Esophagus squamous epithelium (tissue), 4 donors: ENCODE data around the gene PLXNB3.

Experiments
- POLR2A ChIP-seq, 4 donors: fragments of 450-650 bp; IDR thresholded peaks; one replicate each; pipeline ENCODE4 v1.6.1; 2017; ENCODE audit warnings: antibody characterized with exemption in 4 of 4, mild to moderate bottlenecking in 4 of 4, moderate library complexity in 3 of 4
- TF ChIP-seq, protein P1 (sequence below), 6 experiments: fragments of 450-650 bp in 4 of 6; fragments of 200-600 bp in 2 of 6; sonication (generic) in 2 of 6; IDR thresholded peaks; one replicate each; pipeline ENCODE4 v1.5.1; 2016 to 2019; ENCODE audit warnings: antibody characterized with exemption in 6 of 6, mild to moderate bottlenecking in 4 of 6, moderate library complexity in 4 of 6

DNA sequence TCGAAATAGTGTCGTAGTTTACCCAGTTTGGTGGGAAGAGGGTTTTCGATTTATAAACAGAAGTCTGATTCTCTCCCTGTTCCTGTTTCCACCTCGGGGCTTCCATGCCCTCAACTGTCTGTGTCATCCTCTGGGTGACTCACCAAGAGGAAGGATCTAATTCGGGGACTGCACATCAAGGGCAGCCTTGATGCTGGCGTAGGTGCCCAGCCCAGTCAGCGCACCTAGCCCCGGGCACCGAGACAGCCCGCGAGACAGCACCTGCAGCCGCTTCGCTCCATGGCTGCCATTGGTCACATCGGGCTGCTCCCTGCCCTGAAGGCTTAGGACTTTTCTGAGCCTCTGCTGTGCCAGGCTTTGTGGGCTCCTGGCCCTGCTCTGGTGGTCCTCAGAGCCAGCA is 31.6 kb upstream of the PLXNB3 start:
- TF ChIP-seq, protein P1, sequence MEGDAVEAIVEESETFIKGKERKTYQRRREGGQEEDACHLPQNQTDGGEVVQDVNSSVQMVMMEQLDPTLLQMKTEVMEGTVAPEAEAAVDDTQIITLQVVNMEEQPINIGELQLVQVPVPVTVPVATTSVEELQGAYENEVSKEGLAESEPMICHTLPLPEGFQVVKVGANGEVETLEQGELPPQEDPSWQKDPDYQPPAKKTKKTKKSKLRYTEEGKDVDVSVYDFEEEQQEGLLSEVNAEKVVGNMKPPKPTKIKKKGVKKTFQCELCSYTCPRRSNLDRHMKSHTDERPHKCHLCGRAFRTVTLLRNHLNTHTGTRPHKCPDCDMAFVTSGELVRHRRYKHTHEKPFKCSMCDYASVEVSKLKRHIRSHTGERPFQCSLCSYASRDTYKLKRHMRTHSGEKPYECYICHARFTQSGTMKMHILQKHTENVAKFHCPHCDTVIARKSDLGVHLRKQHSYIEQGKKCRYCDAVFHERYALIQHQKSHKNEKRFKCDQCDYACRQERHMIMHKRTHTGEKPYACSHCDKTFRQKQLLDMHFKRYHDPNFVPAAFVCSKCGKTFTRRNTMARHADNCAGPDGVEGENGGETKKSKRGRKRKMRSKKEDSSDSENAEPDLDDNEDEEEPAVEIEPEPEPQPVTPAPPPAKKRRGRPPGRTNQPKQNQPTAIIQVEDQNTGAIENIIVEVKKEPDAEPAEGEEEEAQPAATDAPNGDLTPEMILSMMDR (IDR thresholded peaks at IDR 0.05): no peak
- TF ChIP-seq POLR2A (IDR thresholded peaks at IDR 0.05): no peak
